GM12875 (cell line): Measurements from ENCODE around the gene ZBTB17.
"Not testable (repeated sequence)": the region's sequence is repeated elsewhere in the genome, so short reads cannot be mapped to it uniquely, and the experiment has no call there.

Experiments used
- H3K4me3 ChIP-seq: one replicate; pipeline ENCODE4 v1.5.1; 2011; ENCODE audit warnings: low read depth, low read length, control low read depth
- CTCF ChIP-seq: IDR thresholded peaks from 2 replicates; pipeline ENCODE4 v1.5.1; 2011; ENCODE audit warnings: low read depth, mild to moderate bottlenecking, control low read depth, inconsistent platforms, low read length, moderate library complexity, borderline replicate concordance; ENCODE audit not compliant: insufficient read depth

Gene ZBTB17

GRCh38 chr1:15895233-15895632 lies 80.7 kb downstream of the ZBTB17 start:
- H3K4me3 ChIP-seq = no peak overlapping the region
- no peak for TF ChIP-seq CTCF

- H3K4me3 ChIP-seq = not testable (repeated sequence)
Observed at GRCh38 chr1:15892857-15893599, 82.9 kb downstream of the ZBTB17 start.
